Suprapubic skin (tissue), 4 donors: Measurements from ENCODE around the gene SLC8A2. TPM values are rescaled to one million over a fixed set of nuclear protein-coding genes. Genes with fewer than 3 reads are reported as not detected.

Experiments
- DNase-seq, 2 donors: peaks; one replicate each; pipeline ENCODE4 v3.0.0-alpha.2; 2019; ENCODE audit warnings: low spot score in 2 of 2
- H3K27ac ChIP-seq: fragments of 200-600 bp; sonication (generic); one replicate; pipeline ENCODE4 v1.5.1; 2019
- H3K27me3 ChIP-seq: fragments of 200-600 bp; sonication (generic); one replicate; pipeline ENCODE4 v1.5.1; 2019
- H3K36me3 ChIP-seq: fragments of 200-600 bp; sonication (generic); one replicate; pipeline ENCODE4 v1.5.1; 2019
- H3K4me1 ChIP-seq: fragments of 200-600 bp; sonication (generic); one replicate; pipeline ENCODE4 v1.5.1; 2019
- H3K4me3 ChIP-seq: fragments of 200-600 bp; sonication (generic); one replicate; pipeline ENCODE4 v1.5.1; 2019; ENCODE audit warnings: mild to moderate bottlenecking
- H3K9me3 ChIP-seq: fragments of 200-600 bp; sonication (generic); one replicate; pipeline ENCODE4 v1.5.1; 2019
- CTCF ChIP-seq, 2 donors: fragments of 200-600 bp in 1 of 2; fragments of 450-650 bp in 1 of 2; sonication (generic) in 1 of 2; IDR thresholded peaks; one replicate each; pipeline ENCODE4 v1.5.1; 2016 to 2019; ENCODE audit warnings: antibody characterized with exemption in 2 of 2, mild to moderate bottlenecking in 1 of 2, moderate library complexity in 1 of 2
- EP300 ChIP-seq: sonication (generic); formaldehyde crosslinking; IDR thresholded peaks from one replicate; pipeline ENCODE4 v1.6.1; 2017; ENCODE audit warnings: antibody characterized with exemption
- POLR2A ChIP-seq, 2 donors: fragments of 450-650 bp; IDR thresholded peaks; one replicate each; pipeline ENCODE4 v1.6.1; 2017; ENCODE audit warnings: antibody characterized with exemption in 2 of 2, mild to moderate bottlenecking in 2 of 2, moderate library complexity in 2 of 2
- POLR2AphosphoS5 ChIP-seq, 3 donors: sonication (generic); formaldehyde crosslinking; IDR thresholded peaks; one replicate each; pipeline ENCODE4 v1.6.1; 2017; ENCODE audit warnings: antibody characterized with exemption in 3 of 3
- WGBS: methylation state at CpG from one replicate; pipeline ENCODE4 v1.1.5; 2018; 5-methylcytosine and 5-hydroxymethylcytosine counted together
- total RNA-seq, 4 donors: library from RNA; depleted of rRNA; stranded (reverse); fragments of >200 nt; gene quantifications; one replicate each; pipeline ENCODE4 v1.1.0, GENCODE V29; 2016

Gene SLC8A2
- total RNA-seq, 4 donors from 2014 or later = 0.26 to 1.2 (median 0.38) TPM; not detected in 1

GRCh38 chr19:47494729-47495128 is 23.0 kb upstream of the SLC8A2 start:
- H3K27ac ChIP-seq = no peak overlapping the region
- no peak for DNase-seq
- H3K4me3 ChIP-seq = no peak overlapping the region
- no peaks in the 10 kb centered on the region for H3K27me3 ChIP-seq
- no peaks in the 10 kb centered on the region for H3K9me3 ChIP-seq
- WGBS = 51% methylated on average over 9 of the region's 9 CpGs
- H3K36me3 ChIP-seq = peaks cover 91% of the 10 kb centered on the region
- H3K4me1 ChIP-seq = peaks cover 23% of the 10 kb centered on the region
- TF ChIP-seq POLR2A (IDR thresholded peaks at IDR 0.05) (no peak), EP300 (no peak), CTCF (IDR thresholded peaks at IDR 0.05) (no peak), POLR2AphosphoS5 (IDR thresholded peaks at IDR 0.05) (no peak)

GRCh38 chr19:47494211-47494547 is 22.5 kb upstream of the SLC8A2 start:
- no peak for DNase-seq
- peaks cover 91% of the 10 kb centered on the region for H3K36me3 ChIP-seq
- 81% methylated on average over 5 of the region's 5 CpGs for WGBS

DNA sequence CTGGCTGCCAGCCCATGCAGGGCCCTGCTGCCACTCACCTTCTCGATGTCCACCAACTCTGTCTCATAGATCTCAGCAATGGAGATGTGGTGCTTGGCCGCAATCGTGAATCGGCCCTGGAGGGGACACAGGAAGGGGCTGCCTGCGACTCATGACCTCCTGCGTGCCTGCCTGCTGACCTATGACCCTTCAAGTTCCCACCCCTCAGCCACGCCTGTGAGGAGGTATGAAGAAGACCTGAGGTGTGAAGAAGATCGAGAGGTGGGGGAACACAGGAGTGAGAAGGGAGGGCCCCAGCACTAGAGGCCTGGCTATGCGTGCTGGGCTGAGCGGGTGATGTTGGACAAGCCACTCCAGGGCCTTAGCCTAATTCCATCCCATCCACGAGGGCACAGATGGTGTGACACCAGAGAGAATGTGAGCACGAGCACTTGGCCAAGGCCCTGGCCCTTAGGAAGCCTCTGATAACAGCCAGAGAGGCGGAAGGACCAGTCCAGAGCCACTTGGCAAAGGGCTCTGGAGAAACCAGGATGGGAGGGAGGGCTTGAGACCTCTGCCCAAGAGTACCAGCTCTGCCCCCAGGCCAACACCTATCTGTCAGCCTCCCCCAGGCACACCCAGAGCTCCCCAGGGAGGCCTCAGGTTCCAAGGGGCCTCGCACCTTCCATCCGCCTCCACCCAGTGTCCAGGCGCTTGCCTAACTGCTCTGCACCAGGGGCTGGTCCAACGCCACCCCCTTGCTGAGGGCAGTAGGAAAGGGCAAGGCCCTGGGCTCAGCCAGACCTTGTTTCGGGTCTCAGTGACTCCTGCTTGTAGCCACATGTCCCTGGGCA is 21.9 kb upstream of the SLC8A2 start:
- H3K4me3 ChIP-seq = no peak overlapping the region
- H3K4me1 ChIP-seq = peaks cover 18% of the 10 kb centered on the region
- no peaks in the 10 kb centered on the region for H3K27me3 ChIP-seq
- no peak for TF ChIP-seq POLR2A (IDR thresholded peaks at IDR 0.05)
- TF ChIP-seq EP300 = no peak
- no peak for TF ChIP-seq CTCF (IDR thresholded peaks at IDR 0.05)
- TF ChIP-seq POLR2AphosphoS5 (IDR thresholded peaks at IDR 0.05) = no peak
- H3K9me3 ChIP-seq = no peaks in the 10 kb centered on the region
- 84% methylated on average over 16 of the region's 18 CpGs for WGBS
- no peak overlapping the region for H3K27ac ChIP-seq
- DNase-seq = no peak
- H3K36me3 ChIP-seq = peaks cover 92% of the 10 kb centered on the region

More at GRCh38 chr19:47494211-47494547, 22.5 kb upstream of the SLC8A2 start:
- TF ChIP-seq POLR2A (IDR thresholded peaks at IDR 0.05) = no peak
- no peak for TF ChIP-seq EP300
- H3K27me3 ChIP-seq = no peaks in the 10 kb centered on the region
- H3K27ac ChIP-seq = no peak overlapping the region
- no peak overlapping the region for H3K4me3 ChIP-seq
- peaks cover 18% of the 10 kb centered on the region for H3K4me1 ChIP-seq
- H3K9me3 ChIP-seq = no peaks in the 10 kb centered on the region

- 60% methylated on average over 15 of the region's 23 CpGs for WGBS
- Histone ChIP-seq H3K4me1 (peaks cover 14% of the 10 kb centered on the region), H3K27me3 (no peaks in the 10 kb centered on the region), H3K4me3 (no peak overlapping the region), H3K27ac (no peak overlapping the region), H3K36me3 (peaks cover 92% of the 10 kb centered on the region), H3K9me3 (no peaks in the 10 kb centered on the region)
- no peak for TF ChIP-seq CTCF (IDR thresholded peaks at IDR 0.05)
- no peak for TF ChIP-seq POLR2AphosphoS5 (IDR thresholded peaks at IDR 0.05)
- no peak for TF ChIP-seq POLR2A (IDR thresholded peaks at IDR 0.05)
- TF ChIP-seq EP300 = no peak
- DNase-seq = no peak
Observed at GRCh38 chr19:47492571-47493377, 21.1 kb upstream of the SLC8A2 start.

- peaks cover 92% of the 10 kb centered on the region for H3K36me3 ChIP-seq
- H3K27me3 ChIP-seq = no peaks in the 10 kb centered on the region
- H3K9me3 ChIP-seq = no peaks in the 10 kb centered on the region
- H3K4me1 ChIP-seq = peaks cover 8% of the 10 kb centered on the region
- WGBS = 93% methylated on average over 3 of the region's 14 CpGs
- no peak overlapping the region for H3K4me3 ChIP-seq
- H3K27ac ChIP-seq = no peak overlapping the region
- DNase-seq = no peak
- TF ChIP-seq POLR2AphosphoS5 (IDR thresholded peaks at IDR 0.05) (no peak), EP300 (no peak)
Observed at GRCh38 chr19:47492137-47492533, 20.4 kb upstream of the SLC8A2 start.
